ENCODE measurements around the gene KLC4. TPM values are rescaled to one million over a fixed set of nuclear protein-coding genes. Genes with fewer than 3 reads are reported as not detected.

Gene KLC4
- total RNA-seq, 4 donors from 2014 or later, result 23.4 to 41.0 (median 30.4) TPM

DNA sequence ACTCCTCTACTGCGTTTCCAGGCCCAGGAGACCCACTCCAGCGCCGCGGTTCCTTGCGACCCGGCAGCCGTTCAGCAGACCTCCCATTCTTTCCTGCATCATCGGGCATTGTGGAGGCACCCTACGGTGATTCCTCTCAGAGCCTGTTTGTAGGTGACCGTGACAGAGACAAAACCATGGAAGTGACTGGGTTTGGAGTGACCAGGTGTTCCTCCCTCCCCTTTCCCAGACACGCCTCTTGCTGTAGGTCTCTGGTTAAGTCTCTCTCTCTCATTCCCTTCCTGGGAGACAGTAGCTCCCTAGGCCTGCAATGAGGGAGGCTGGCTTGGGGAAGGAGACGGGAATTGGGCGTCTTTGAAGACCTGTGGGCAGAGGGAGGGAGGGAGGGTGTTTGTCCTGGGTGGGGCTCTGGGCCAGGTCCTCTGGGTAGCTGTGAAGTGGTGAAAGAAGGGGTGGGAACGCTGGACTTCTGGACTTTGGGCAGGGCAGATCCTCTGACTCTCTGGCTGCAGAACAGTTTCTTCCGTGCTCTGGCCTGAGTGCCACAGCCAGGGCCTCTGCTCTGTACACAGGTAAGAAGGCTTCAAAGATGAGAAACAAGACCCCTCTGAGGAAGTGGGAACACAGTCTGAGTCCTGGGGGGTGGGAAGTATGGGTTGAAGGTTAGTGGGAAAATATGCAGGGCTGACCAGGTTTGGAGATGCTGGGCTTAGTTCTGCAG, 763 bp downstream of the KLC4 start:
- H3K9me3 ChIP-seq, result no peaks in the 10 kb centered on the region
- peaks cover 16 to 24% of the 10 kb centered on the region in 2 donors for H3K4me1 ChIP-seq
- H3K27ac ChIP-seq, result peak overlapping the region; percentile 77 to 91 (median 87)
- 8 to 9% methylated on average over 14 to 15 of the region's 15 CpGs for WGBS, 2 donors
- peak overlapping the region; percentile 6 to 94 (median 73) for H3K4me3 ChIP-seq (replicated peaks in 1 of 3)
- TF ChIP-seq POLR2A (IDR thresholded peaks at IDR 0.05), result no peak
- TF ChIP-seq, protein P1, sequence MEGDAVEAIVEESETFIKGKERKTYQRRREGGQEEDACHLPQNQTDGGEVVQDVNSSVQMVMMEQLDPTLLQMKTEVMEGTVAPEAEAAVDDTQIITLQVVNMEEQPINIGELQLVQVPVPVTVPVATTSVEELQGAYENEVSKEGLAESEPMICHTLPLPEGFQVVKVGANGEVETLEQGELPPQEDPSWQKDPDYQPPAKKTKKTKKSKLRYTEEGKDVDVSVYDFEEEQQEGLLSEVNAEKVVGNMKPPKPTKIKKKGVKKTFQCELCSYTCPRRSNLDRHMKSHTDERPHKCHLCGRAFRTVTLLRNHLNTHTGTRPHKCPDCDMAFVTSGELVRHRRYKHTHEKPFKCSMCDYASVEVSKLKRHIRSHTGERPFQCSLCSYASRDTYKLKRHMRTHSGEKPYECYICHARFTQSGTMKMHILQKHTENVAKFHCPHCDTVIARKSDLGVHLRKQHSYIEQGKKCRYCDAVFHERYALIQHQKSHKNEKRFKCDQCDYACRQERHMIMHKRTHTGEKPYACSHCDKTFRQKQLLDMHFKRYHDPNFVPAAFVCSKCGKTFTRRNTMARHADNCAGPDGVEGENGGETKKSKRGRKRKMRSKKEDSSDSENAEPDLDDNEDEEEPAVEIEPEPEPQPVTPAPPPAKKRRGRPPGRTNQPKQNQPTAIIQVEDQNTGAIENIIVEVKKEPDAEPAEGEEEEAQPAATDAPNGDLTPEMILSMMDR (IDR thresholded peaks at IDR 0.05), result no peak
- DNase-seq, result peak; percentile 57 to 60
- no peaks in the 10 kb centered on the region for H3K27me3 ChIP-seq
- intact Hi-C loops (cut with DNase I), result loop anchor here (5.0 kb wide), 1 partner anchor 87 kb away; no protein-coding TSS in a partner anchor
- peaks cover 13 to 21% of the 10 kb centered on the region in 2 donors for H3K36me3 ChIP-seq

DNA sequence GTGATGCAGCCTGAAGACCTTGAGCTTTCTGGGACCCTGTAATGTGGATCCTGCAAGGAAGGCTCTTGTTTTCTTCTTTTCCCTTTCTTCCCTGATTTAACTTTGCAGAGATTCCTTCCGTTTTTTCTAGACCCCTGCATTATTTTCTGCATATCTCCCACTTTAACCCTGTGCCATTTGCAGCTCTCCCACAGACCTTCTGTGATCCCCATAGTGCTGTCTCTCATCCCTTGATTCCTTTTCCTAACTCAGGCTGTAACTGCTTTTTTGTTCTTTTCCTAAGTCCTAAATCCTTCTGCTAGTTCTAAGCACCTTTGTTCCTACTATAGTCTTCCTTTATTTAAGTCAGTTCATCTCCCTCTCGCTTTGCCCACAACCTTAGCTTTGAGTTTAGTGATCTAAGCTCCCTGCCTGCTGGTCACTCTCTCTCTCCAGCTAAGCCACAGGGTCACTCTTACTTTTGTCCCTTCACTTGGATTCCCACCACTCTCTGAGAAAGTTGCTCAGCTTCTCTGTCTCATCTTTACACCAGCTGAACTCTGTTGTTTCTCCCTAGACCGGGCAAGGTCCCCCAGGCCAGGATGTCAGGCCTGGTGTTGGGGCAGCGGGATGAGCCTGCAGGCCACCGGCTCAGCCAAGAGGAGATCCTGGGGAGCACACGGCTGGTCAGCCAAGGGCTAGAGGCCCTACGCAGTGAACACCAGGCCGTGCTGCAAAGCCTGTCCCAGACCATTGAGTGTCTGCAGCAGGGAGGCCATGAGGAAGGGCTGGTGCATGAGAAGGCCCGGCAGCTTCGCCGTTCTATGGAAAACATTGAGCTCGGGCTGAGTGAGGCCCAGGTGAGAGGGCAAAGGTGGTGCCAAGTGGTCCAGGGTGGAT, 1.6 kb downstream of the KLC4 start:
- Histone ChIP-seq H3K27ac (peak overlapping the region in 2 of 3 donors; percentile 77 to 91), H3K4me3 (replicated peaks in 1 of 3) (no peak overlapping the region), H3K27me3 (no peaks in the 10 kb centered on the region), H3K36me3 (peaks cover 6 to 17% of the 10 kb centered on the region in 2 donors), H3K9me3 (no peaks in the 10 kb centered on the region), H3K4me1 (peaks cover 16 to 24% of the 10 kb centered on the region in 2 donors)
- WGBS, 2 donors, result 84 to 89% methylated on average over 12 of the region's 12 CpGs
- intact Hi-C loops (cut with DNase I), result loop anchor here (5.0 kb wide), 1 partner anchor 86 kb away; no protein-coding TSS in a partner anchor
- DNase-seq, result no peak
- no peak for TF ChIP-seq POLR2A (IDR thresholded peaks at IDR 0.05)
- TF ChIP-seq, protein P1 (IDR thresholded peaks at IDR 0.05), result no peak

DNA sequence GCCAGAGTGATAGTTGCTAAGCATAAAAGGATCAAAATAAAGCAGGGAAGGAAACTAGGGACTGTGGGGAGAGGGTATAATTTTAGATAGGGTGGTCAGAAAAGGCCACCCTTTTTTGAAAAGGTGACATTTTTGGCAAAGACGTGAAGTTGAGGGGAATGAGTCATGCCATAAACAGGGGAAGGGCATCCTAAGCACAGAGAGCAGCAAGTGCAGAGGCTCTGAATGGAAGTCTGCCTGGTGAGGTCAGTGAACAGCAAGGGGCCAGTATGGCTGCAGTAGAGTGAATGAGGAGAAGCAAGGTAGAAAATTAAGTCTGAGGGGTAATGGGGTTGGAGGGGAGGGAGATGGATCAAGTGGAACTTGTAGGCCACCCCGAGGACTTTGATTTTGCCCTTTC, 2.4 kb downstream of the KLC4 start:
- Histone ChIP-seq H3K9me3 (no peaks in the 10 kb centered on the region), H3K4me3 (replicated peaks in 1 of 3) (no peak overlapping the region), H3K4me1 (peaks cover 16 to 24% of the 10 kb centered on the region in 2 donors), H3K36me3 (peaks cover 9 to 13% of the 10 kb centered on the region in 2 donors), H3K27me3 (no peaks in the 10 kb centered on the region), H3K27ac (no peak overlapping the region)
- 88 to 91% methylated on average over 2 of the region's 2 CpGs for WGBS, 2 donors
- TF ChIP-seq, protein P1 (IDR thresholded peaks at IDR 0.05), result no peak
- no peak for TF ChIP-seq POLR2A (IDR thresholded peaks at IDR 0.05)
- intact Hi-C loops (cut with DNase I), result loop anchor here (5.0 kb wide), 1 partner anchor 85 kb away; no protein-coding TSS in a partner anchor
- no peak for DNase-seq

DNA sequence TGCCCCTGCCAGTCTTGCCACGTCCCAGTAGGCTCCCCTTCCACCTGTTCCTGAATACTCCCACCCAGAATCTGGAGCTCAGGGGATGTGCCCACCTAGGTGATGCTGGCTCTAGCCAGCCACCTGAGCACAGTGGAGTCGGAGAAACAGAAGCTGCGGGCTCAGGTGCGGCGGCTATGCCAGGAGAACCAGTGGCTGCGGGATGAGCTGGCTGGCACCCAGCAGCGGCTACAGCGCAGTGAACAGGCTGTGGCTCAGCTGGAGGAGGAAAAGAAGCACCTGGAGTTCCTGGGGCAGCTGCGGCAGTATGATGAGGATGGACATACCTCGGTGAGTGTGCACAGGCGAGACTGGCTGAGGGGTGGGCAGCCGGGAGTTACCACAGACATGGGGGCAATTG, 3.4 kb downstream of the KLC4 start:
- TF ChIP-seq POLR2A (IDR thresholded peaks at IDR 0.05), result no peak
- TF ChIP-seq, protein P1 (IDR thresholded peaks at IDR 0.05), result no peak
- intact Hi-C loops (cut with DNase I), result loop anchor here (5.0 kb wide), 1 partner anchor 84 kb away; no protein-coding TSS in a partner anchor
- DNase-seq, result no peak
- Histone ChIP-seq H3K9me3 (no peaks in the 10 kb centered on the region), H3K27me3 (no peaks in the 10 kb centered on the region), H3K4me3 (replicated peaks in 1 of 3) (no peak overlapping the region), H3K27ac (no peak overlapping the region), H3K36me3 (peaks cover 9% of the 10 kb centered on the region in 2 donors), H3K4me1 (peaks cover 16 to 22% of the 10 kb centered on the region in 2 donors)
- WGBS, 2 donors, result 94 to 96% methylated on average over 7 to 12 of the region's 12 CpGs
